ENCODE data around the gene CENPF.

DNA sequence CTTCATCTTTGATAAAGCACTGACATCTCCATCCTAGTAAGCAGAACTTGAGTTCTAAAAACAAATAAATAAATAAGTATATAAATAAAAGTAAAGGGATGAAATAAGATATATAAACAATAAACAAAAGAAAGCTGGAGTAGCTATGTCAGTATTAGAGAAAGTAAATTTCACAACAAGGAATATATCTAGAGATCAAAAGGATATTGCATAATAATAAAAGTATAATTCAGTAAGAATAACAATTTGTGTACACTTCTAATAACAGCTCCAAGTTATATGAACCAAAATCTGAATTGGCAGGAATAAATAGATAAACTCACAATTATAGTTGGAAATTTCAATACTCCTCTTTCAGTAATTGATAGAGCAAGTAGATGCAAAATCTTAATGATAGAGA lies 9.8 kb upstream of the CENPF start:
- no peak for TF ChIP-seq POLR2A (IDR thresholded peaks at IDR 0.05)
- TF ChIP-seq, protein P1, sequence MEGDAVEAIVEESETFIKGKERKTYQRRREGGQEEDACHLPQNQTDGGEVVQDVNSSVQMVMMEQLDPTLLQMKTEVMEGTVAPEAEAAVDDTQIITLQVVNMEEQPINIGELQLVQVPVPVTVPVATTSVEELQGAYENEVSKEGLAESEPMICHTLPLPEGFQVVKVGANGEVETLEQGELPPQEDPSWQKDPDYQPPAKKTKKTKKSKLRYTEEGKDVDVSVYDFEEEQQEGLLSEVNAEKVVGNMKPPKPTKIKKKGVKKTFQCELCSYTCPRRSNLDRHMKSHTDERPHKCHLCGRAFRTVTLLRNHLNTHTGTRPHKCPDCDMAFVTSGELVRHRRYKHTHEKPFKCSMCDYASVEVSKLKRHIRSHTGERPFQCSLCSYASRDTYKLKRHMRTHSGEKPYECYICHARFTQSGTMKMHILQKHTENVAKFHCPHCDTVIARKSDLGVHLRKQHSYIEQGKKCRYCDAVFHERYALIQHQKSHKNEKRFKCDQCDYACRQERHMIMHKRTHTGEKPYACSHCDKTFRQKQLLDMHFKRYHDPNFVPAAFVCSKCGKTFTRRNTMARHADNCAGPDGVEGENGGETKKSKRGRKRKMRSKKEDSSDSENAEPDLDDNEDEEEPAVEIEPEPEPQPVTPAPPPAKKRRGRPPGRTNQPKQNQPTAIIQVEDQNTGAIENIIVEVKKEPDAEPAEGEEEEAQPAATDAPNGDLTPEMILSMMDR (IDR thresholded peaks at IDR 0.05 in 8 of 11, conservative IDR thresholded peaks at IDR 0.05 in 3 of 11), result no peak
